ENCODE data around the gene AFDN.

The AFDN gene

GRCh38 chr6:167881327-167881726 lies 54.6 kb downstream of the AFDN start:
- TF ChIP-seq, protein P1, sequence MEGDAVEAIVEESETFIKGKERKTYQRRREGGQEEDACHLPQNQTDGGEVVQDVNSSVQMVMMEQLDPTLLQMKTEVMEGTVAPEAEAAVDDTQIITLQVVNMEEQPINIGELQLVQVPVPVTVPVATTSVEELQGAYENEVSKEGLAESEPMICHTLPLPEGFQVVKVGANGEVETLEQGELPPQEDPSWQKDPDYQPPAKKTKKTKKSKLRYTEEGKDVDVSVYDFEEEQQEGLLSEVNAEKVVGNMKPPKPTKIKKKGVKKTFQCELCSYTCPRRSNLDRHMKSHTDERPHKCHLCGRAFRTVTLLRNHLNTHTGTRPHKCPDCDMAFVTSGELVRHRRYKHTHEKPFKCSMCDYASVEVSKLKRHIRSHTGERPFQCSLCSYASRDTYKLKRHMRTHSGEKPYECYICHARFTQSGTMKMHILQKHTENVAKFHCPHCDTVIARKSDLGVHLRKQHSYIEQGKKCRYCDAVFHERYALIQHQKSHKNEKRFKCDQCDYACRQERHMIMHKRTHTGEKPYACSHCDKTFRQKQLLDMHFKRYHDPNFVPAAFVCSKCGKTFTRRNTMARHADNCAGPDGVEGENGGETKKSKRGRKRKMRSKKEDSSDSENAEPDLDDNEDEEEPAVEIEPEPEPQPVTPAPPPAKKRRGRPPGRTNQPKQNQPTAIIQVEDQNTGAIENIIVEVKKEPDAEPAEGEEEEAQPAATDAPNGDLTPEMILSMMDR (IDR thresholded peaks at IDR 0.05; ENCODE audit: control insufficient read depth, insufficient read depth, low read depth, low read length, missing control alignments): no peak
- no peak for DNase-seq (ENCODE audit: low read depth)
- H3K4me3 ChIP-seq (ENCODE audit: control insufficient read depth, low read depth, low read length): no peak overlapping the region

GRCh38 chr6:167882244-167882643 lies 55.5 kb downstream of the AFDN start:
- DNase-seq (ENCODE audit: low read depth): no peak
- no peak overlapping the region for H3K4me3 ChIP-seq (ENCODE audit: control insufficient read depth, low read depth, low read length)
- TF ChIP-seq, protein P1 (IDR thresholded peaks at IDR 0.05; ENCODE audit: control insufficient read depth, insufficient read depth, low read depth, low read length, missing control alignments): no peak

GRCh38 chr6:167888098-167888497 lies 61.4 kb downstream of the AFDN start:
- no peak for DNase-seq (ENCODE audit: low read depth)
- no peak overlapping the region for H3K4me3 ChIP-seq (ENCODE audit: control insufficient read depth, low read depth, low read length)
- TF ChIP-seq, protein P1 (IDR thresholded peaks at IDR 0.05; ENCODE audit: control insufficient read depth, insufficient read depth, low read depth, low read length, missing control alignments): no peak

DNA sequence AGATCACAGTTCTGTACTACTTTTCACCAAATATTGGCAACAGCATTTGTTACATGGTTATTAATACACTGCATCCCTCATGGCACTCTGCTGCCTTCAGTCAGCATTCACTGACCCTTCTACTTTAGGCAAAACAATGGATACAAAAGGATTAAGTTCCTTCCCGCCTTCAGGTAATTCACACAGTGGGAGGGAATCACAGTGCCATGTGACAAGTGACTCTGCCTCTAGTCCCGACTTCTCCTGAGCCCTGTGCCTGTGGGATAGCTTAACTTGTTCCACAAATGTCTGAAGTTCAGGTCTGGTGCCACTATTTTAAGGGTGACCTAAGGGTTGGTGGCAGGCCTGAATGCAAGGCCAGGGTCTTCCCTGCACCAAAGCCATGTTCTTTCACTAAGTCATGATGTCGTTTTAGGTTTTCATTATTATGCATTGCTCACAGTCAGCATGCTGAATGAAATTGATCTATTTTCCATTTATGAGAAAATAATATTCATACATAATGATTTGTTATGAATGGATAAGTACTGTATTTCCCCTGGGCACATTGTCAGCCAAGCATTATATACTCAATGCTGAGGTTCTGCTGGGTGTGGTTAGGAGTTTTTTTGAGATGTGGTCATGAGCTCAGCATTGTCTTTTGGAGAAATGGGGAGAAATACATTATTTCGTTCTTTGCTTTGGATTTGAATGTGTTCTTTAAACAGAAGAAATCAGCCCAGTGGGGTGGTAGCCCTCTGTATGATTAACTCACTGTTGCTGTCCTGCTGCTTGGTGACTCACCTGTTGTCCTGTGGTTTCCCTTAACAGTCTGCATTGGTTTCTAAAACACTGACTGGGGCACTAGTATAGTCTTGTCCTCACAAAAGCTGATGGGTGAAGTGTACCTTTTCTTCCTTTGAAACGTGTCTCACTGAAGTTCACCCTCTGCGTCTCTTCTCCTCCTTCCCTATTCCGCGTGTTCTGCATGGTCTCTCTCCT lies 66.4 kb downstream of the AFDN start:
- DNase-seq (ENCODE audit: low read depth): no peak
- TF ChIP-seq, protein P1 (IDR thresholded peaks at IDR 0.05; ENCODE audit: control insufficient read depth, insufficient read depth, low read depth, low read length, missing control alignments): no peak
- no peak overlapping the region for H3K4me3 ChIP-seq (ENCODE audit: control insufficient read depth, low read depth, low read length)

DNA sequence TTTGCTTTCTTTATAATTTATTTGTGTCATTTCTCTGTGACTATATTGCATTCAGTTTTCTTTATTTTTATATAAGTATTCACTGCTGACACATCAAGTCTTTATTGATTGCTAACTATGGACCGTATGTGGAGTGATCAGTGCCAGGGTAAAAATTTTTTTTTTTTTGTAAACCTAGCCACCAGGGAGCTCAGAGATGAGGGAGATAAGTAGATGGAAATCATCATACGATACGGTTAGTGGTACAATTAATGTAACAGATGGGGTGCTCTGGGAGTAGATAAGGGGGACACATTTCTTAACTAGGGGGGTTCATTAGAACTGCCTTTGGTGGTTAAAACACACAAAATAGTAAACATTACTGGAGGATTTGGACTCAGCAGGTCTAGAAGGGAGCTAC lies 68.3 kb downstream of the AFDN start:
- TF ChIP-seq, protein P1 (IDR thresholded peaks at IDR 0.05; ENCODE audit: control insufficient read depth, insufficient read depth, low read depth, low read length, missing control alignments): no peak
- no peak for DNase-seq (ENCODE audit: low read depth)
- H3K4me3 ChIP-seq (ENCODE audit: control insufficient read depth, low read depth, low read length): no peak overlapping the region

GRCh38 chr6:167896648-167897047 lies 69.9 kb downstream of the AFDN start:
- no peak overlapping the region for H3K4me3 ChIP-seq (ENCODE audit: control insufficient read depth, low read depth, low read length)
- no peak for DNase-seq (ENCODE audit: low read depth)
- TF ChIP-seq, protein P1 (IDR thresholded peaks at IDR 0.05; ENCODE audit: control insufficient read depth, insufficient read depth, low read depth, low read length, missing control alignments): no peak

Data from AG09309 (cell line).